ENCODE measurements around the gene ZNF474.

Gene ZNF474

GRCh38 chr5:122153230-122153629 lies 23.9 kb downstream of the ZNF474 start:
- no peaks in the 10 kb centered on the region for H3K36me3 ChIP-seq (ENCODE audit: insufficient read depth)
- H2AFZ ChIP-seq (ENCODE audit: low read depth), result no peak overlapping the region
- no peaks in the 10 kb centered on the region for H3K79me2 ChIP-seq (ENCODE audit: insufficient read depth, low read depth)
- no peak overlapping the region for H3K9ac ChIP-seq
- no peaks in the 10 kb centered on the region for H3K27me3 ChIP-seq (ENCODE audit: insufficient read depth, low read depth)
- H3K27ac ChIP-seq, result no peak overlapping the region
- no peak overlapping the region for H3K4me3 ChIP-seq (IDR thresholded peaks at IDR 0.05; ENCODE audit: insufficient read depth, low read depth, low read length)
- TF ChIP-seq, protein P1, sequence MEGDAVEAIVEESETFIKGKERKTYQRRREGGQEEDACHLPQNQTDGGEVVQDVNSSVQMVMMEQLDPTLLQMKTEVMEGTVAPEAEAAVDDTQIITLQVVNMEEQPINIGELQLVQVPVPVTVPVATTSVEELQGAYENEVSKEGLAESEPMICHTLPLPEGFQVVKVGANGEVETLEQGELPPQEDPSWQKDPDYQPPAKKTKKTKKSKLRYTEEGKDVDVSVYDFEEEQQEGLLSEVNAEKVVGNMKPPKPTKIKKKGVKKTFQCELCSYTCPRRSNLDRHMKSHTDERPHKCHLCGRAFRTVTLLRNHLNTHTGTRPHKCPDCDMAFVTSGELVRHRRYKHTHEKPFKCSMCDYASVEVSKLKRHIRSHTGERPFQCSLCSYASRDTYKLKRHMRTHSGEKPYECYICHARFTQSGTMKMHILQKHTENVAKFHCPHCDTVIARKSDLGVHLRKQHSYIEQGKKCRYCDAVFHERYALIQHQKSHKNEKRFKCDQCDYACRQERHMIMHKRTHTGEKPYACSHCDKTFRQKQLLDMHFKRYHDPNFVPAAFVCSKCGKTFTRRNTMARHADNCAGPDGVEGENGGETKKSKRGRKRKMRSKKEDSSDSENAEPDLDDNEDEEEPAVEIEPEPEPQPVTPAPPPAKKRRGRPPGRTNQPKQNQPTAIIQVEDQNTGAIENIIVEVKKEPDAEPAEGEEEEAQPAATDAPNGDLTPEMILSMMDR (conservative IDR thresholded peaks at IDR 0.05; ENCODE audit: low read depth, low read length), result no peak
- H3K4me2 ChIP-seq, result no peak overlapping the region
- H4K20me1 ChIP-seq (ENCODE audit: insufficient read depth), result no peaks in the 10 kb centered on the region
- no peaks in the 10 kb centered on the region for H3K4me1 ChIP-seq (ENCODE audit: low read depth, poor library complexity, severe bottlenecking)

DNA sequence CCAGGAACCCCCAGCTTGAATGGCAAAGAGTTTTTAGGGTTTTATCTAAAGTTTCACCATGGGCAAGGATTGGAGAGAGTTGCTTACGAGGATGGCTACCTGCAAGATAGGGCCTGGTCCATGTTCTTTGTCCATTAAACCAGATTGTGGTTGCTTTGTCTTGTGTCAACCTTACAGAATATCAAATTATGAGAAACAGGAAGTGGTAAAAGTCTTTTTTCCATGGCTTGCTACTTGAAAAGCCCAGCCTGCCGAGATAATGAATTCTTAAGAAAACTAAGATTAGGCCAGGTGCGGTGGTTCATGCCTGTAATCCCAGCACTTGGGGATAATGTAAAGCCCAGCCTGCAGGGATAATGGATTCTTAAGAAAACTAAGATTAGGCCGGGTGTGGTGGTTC lies 24.4 kb downstream of the ZNF474 start:
- H3K27ac ChIP-seq, result no peak overlapping the region
- no peaks in the 10 kb centered on the region for H3K36me3 ChIP-seq (ENCODE audit: insufficient read depth)
- H2AFZ ChIP-seq (ENCODE audit: low read depth), result no peak overlapping the region
- no peaks in the 10 kb centered on the region for H3K27me3 ChIP-seq (ENCODE audit: insufficient read depth, low read depth)
- TF ChIP-seq, protein P1 (conservative IDR thresholded peaks at IDR 0.05; ENCODE audit: low read depth, low read length), result no peak
- H3K79me2 ChIP-seq (ENCODE audit: insufficient read depth, low read depth), result no peaks in the 10 kb centered on the region
- H3K4me3 ChIP-seq (IDR thresholded peaks at IDR 0.05; ENCODE audit: insufficient read depth, low read depth, low read length), result no peak overlapping the region
- H3K4me1 ChIP-seq (ENCODE audit: low read depth, poor library complexity, severe bottlenecking), result no peaks in the 10 kb centered on the region
- H3K9ac ChIP-seq, result no peak overlapping the region
- no peak overlapping the region for H3K4me2 ChIP-seq
- H4K20me1 ChIP-seq (ENCODE audit: insufficient read depth), result no peaks in the 10 kb centered on the region

DNA sequence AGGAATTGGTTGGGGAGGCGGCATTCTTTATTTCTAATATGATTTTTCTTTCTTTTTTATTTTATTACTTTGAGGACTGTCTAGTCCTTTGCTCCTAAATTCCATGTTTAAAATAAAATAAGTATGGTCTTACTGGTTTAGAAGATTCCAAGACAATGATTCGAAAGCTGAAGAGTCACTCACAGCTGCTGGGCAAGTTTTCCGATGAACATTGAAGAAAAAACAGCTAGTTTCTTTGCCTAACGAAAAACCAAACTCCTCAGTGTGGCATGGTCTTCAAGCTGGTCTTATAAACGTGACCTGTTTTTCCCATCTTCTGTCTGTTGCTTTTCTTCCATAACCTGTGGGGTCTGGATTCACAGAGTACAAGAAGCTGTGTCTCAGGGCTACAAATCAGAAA lies 25.1 kb downstream of the ZNF474 start:
- Histone ChIP-seq H3K4me3 (IDR thresholded peaks at IDR 0.05; ENCODE audit: insufficient read depth, low read depth, low read length) (no peak overlapping the region), H3K4me1 (ENCODE audit: low read depth, poor library complexity, severe bottlenecking) (no peaks in the 10 kb centered on the region)

GRCh38 chr5:122154910-122155309 lies 25.6 kb downstream of the ZNF474 start:
- Histone ChIP-seq H3K4me3 (IDR thresholded peaks at IDR 0.05; ENCODE audit: insufficient read depth, low read depth, low read length) (no peak overlapping the region), H3K36me3 (ENCODE audit: insufficient read depth) (no peaks in the 10 kb centered on the region), H4K20me1 (ENCODE audit: insufficient read depth) (no peaks in the 10 kb centered on the region), H3K4me1 (ENCODE audit: low read depth, poor library complexity, severe bottlenecking) (no peaks in the 10 kb centered on the region), H3K27ac (no peak overlapping the region), H3K4me2 (no peak overlapping the region), H2AFZ (ENCODE audit: low read depth) (no peak overlapping the region), H3K27me3 (ENCODE audit: insufficient read depth, low read depth) (no peaks in the 10 kb centered on the region), H3K9ac (no peak overlapping the region), H3K79me2 (ENCODE audit: insufficient read depth, low read depth) (no peaks in the 10 kb centered on the region)
- TF ChIP-seq, protein P1 (conservative IDR thresholded peaks at IDR 0.05; ENCODE audit: low read depth, low read length), result no peak

More for the DNA sequence above, 25.1 kb downstream of the ZNF474 start:
- no peak overlapping the region for H3K4me2 ChIP-seq
- H3K36me3 ChIP-seq (ENCODE audit: insufficient read depth), result no peaks in the 10 kb centered on the region
- H3K27ac ChIP-seq, result no peak overlapping the region
- H3K27me3 ChIP-seq (ENCODE audit: insufficient read depth, low read depth), result no peaks in the 10 kb centered on the region
- H4K20me1 ChIP-seq (ENCODE audit: insufficient read depth), result no peaks in the 10 kb centered on the region
- H3K9ac ChIP-seq, result no peak overlapping the region
- H2AFZ ChIP-seq (ENCODE audit: low read depth), result no peak overlapping the region
- TF ChIP-seq, protein P1 (conservative IDR thresholded peaks at IDR 0.05; ENCODE audit: low read depth, low read length), result no peak
- H3K79me2 ChIP-seq (ENCODE audit: insufficient read depth, low read depth), result no peaks in the 10 kb centered on the region
